Measurements from ENCODE around the gene LRRC14B. TPM values are rescaled to one million over a fixed set of nuclear protein-coding genes. Genes with fewer than 3 reads are reported as not detected.
A peak's percentile ranks its signal among the peaks of the same experiment; 100 is the strongest.

LRRC14B gene
- polyA plus RNA-seq, 1 of the 3 experiments (the other 2 are of a cell fraction): not detected

GRCh38 chr5:167982-168660 is 23.2 kb upstream of the LRRC14B start:
- peak; percentile 53 for TF ChIP-seq NFIC (IDR thresholded peaks at IDR 0.05; ENCODE audit: borderline replicate concordance)
- 0 out of 2 replicates have a peak, but pooled peaks have one; percentile 15 for TF ChIP-seq JUND (IDR thresholded peaks at IDR 0.05)
- TF ChIP-seq GATA2 (CRISPR knock-in tag; IDR thresholded peaks at IDR 0.05): no peak
- TF ChIP-seq EZH2phosphoT487 (IDR thresholded peaks at IDR 0.05; ENCODE audit: borderline replicate concordance, low read depth): no peak
- TF ChIP-seq TCF12 (IDR thresholded peaks at IDR 0.05): peak; percentile 54
- Histone ChIP-seq H3K9ac (peak overlapping the region; percentile 2; the same call in 1 of the 2 replicates), H3F3A (replicated peaks; ENCODE audit: insufficient read depth) (no peaks in the 10 kb centered on the region), H3K36me3 (replicated peaks in 1 of 2; ENCODE audit: control insufficient read depth in 1 of 2, insufficient read depth in 2 of 2, low read length in 1 of 2) (no peaks in the 10 kb centered on the region), H3K4me2 (no peak overlapping the region), H3K27ac (ENCODE audit: low read depth in 2 of 2, low read length in 1 of 2) (peak overlapping the region in 1 of 2 experiments; percentile 72; a peak in 2 of 4 replicates), H3K9me2 (no peaks in the 10 kb centered on the region), H4K20me1 (ENCODE audit: insufficient read depth) (no peaks in the 10 kb centered on the region), H3K9me3 (no peaks in the 10 kb centered on the region), H3K4me3 (ENCODE audit: low read depth in 2 of 2, low read length in 1 of 2) (no peak overlapping the region), H2AFZ (ENCODE audit: low read depth) (no peak overlapping the region), H3K4me1 (ENCODE audit: control insufficient read depth in 1 of 2, insufficient read depth in 2 of 2, low read depth in 1 of 2, low read length in 1 of 2) (peaks cover 0 to 15% of the 10 kb centered on the region in 2 experiments; a peak in 1 of 4 replicates), H3K27me3 (ENCODE audit: insufficient read depth) (no peaks in the 10 kb centered on the region), H3K79me2 (ENCODE audit: insufficient read depth) (no peaks in the 10 kb centered on the region)
- WGBS (ENCODE audit: low lambda C conversion rate): 41% methylated on average over 5 of the region's 18 CpGs
- POLR2A ChIA-PET: no interaction called here
- no peak for DNase-seq
- CTCF ChIA-PET: interaction anchor here (1.2 kb wide), 1 partner anchor 20 kb away, joined by 5 read pairs; no protein-coding TSS in a partner anchor

- H3K4me3 ChIP-seq (ENCODE audit: low read depth in 2 of 2, low read length in 1 of 2): no peak overlapping the region
- ChIA-PET CTCF (no interaction called here), POLR2A (no interaction called here)
- peaks cover 0 to 15% of the 10 kb centered on the region in 2 experiments; a peak in 1 of 4 replicates for H3K4me1 ChIP-seq (ENCODE audit: control insufficient read depth in 1 of 2, insufficient read depth in 2 of 2, low read depth in 1 of 2, low read length in 1 of 2)
- H3K36me3 ChIP-seq (replicated peaks in 1 of 2; ENCODE audit: control insufficient read depth in 1 of 2, insufficient read depth in 2 of 2, low read length in 1 of 2): no peaks in the 10 kb centered on the region
- no peaks in the 10 kb centered on the region for H3F3A ChIP-seq (replicated peaks; ENCODE audit: insufficient read depth)
- peak overlapping the region in 1 of 2 experiments; percentile 72; a peak in 2 of 4 replicates for H3K27ac ChIP-seq (ENCODE audit: low read depth in 2 of 2, low read length in 1 of 2)
- H4K20me1 ChIP-seq (ENCODE audit: insufficient read depth): no peaks in the 10 kb centered on the region
- no peaks in the 10 kb centered on the region for H3K9me2 ChIP-seq
- no peak overlapping the region for H2AFZ ChIP-seq (ENCODE audit: low read depth)
- no peaks in the 10 kb centered on the region for H3K27me3 ChIP-seq (ENCODE audit: insufficient read depth)
- TF ChIP-seq GABPA (IDR thresholded peaks at IDR 0.05; ENCODE audit: low read depth) (no peak), SMC3 (IDR thresholded peaks at IDR 0.05; ENCODE audit: low read depth, low read length) (no peak), YY1 (IDR thresholded peaks at IDR 0.05; ENCODE audit: low read depth) (no peak), RAD21 (IDR thresholded peaks at IDR 0.05; ENCODE audit: low read length) (no peak), USF2 (IDR thresholded peaks at IDR 0.05; ENCODE audit: borderline replicate concordance, low read depth, low read length) (no peak), MXI1 (IDR thresholded peaks at IDR 0.05; ENCODE audit: low read depth, low read length) (no peak), TCF12 (IDR thresholded peaks at IDR 0.05) (no peak), PBX3 (IDR thresholded peaks at IDR 0.05) (no peak), TEAD4 (IDR thresholded peaks at IDR 0.05; ENCODE audit: borderline replicate concordance, insufficient read depth) (no peak), NFIC (IDR thresholded peaks at IDR 0.05; ENCODE audit: borderline replicate concordance) (no peak), ZBTB33 (IDR thresholded peaks at IDR 0.05; ENCODE audit: borderline replicate concordance, low read depth) (no peak), TAF1 (IDR thresholded peaks at IDR 0.05; ENCODE audit: borderline replicate concordance, low read depth, low read length) (no peak), NRF1 (IDR thresholded peaks at IDR 0.05; ENCODE audit: low read depth, low read length) (no peak), USF1 (IDR thresholded peaks at IDR 0.05; ENCODE audit: borderline replicate concordance, low read depth) (no peak), EP300 (IDR thresholded peaks at IDR 0.05; ENCODE audit: borderline replicate concordance in 1 of 2, low read depth in 1 of 2, low read length in 1 of 2) (no peak), FOXJ3 (CRISPR knock-in tag; IDR thresholded peaks at IDR 0.05) (no peak), ELF1 (IDR thresholded peaks at IDR 0.05) (no peak)
- no peaks in the 10 kb centered on the region for H3K9me3 ChIP-seq
- peak overlapping the region; percentile 7; the same call in 1 of the 2 replicates for H3K9ac ChIP-seq
- 84% methylated on average over 32 of the region's 32 CpGs for WGBS (ENCODE audit: low lambda C conversion rate)
- no peak for DNase-seq
- no peaks in the 10 kb centered on the region for H3K79me2 ChIP-seq (ENCODE audit: insufficient read depth)
- H3K4me2 ChIP-seq: no peak overlapping the region
Observed at GRCh38 chr5:169071-169727, 22.1 kb upstream of the LRRC14B start.
